ENCODE measurements around the gene EXD3. TPM values are rescaled to one million over a fixed set of nuclear protein-coding genes. Genes with fewer than 3 reads are reported as not detected.

Gene EXD3
- total and polyA plus RNA-seq, 9 donors, result 7.4 to 19.0 (median 11.6) TPM

- H3K36me3 ChIP-seq (ENCODE audit: control insufficient read depth, insufficient read depth, low read length), result no peaks in the 10 kb centered on the region
- no peak overlapping the region for H3K27ac ChIP-seq (ENCODE audit: low read length)
- no peak for DNase-seq
- H3K9me3 ChIP-seq (replicated peaks; ENCODE audit: control insufficient read depth, low read depth, low read length), result no peaks in the 10 kb centered on the region
- WGBS (ENCODE audit: insufficient coverage), result 73% methylated on average over 19 of the region's 22 CpGs
- peaks cover 6% of the 10 kb centered on the region for H3K27me3 ChIP-seq (ENCODE audit: control insufficient read depth, insufficient read depth, low read length)
- peaks cover 56% of the 10 kb centered on the region for H3K4me1 ChIP-seq (ENCODE audit: control insufficient read depth, insufficient read depth, low read length)
- H3K4me3 ChIP-seq (ENCODE audit: low read length), result no peak overlapping the region
Measured at GRCh38 chr9:137319739-137320551, 103.0 kb downstream of the EXD3 start.

- Histone ChIP-seq H3K27ac (ENCODE audit: low read length) (peak overlapping the region; percentile 72), H3K4me1 (ENCODE audit: control insufficient read depth, insufficient read depth, low read length) (peaks cover 61% of the 10 kb centered on the region), H3K9me3 (replicated peaks; ENCODE audit: control insufficient read depth, low read depth, low read length) (no peaks in the 10 kb centered on the region), H3K36me3 (ENCODE audit: control insufficient read depth, insufficient read depth, low read length) (no peaks in the 10 kb centered on the region), H3K4me3 (ENCODE audit: low read length) (no peak overlapping the region), H3K27me3 (ENCODE audit: control insufficient read depth, insufficient read depth, low read length) (peaks cover 8% of the 10 kb centered on the region)
- DNase-seq, result peak; percentile 52
- 57% methylated on average over 26 of the region's 26 CpGs for WGBS (ENCODE audit: insufficient coverage)
Measured at GRCh38 chr9:137319011-137319738, 103.8 kb downstream of the EXD3 start.

GRCh38 chr9:137318602-137319001 is 104.4 kb downstream of the EXD3 start:
- 77% methylated on average over 12 of the region's 18 CpGs for WGBS (ENCODE audit: insufficient coverage)
- H3K4me3 ChIP-seq (ENCODE audit: low read length), result no peak overlapping the region

GRCh38 chr9:137317718-137318511 is 105.0 kb downstream of the EXD3 start:
- WGBS (ENCODE audit: insufficient coverage), result 65% methylated on average over 15 of the region's 24 CpGs
- peaks cover 61% of the 10 kb centered on the region for H3K4me1 ChIP-seq (ENCODE audit: control insufficient read depth, insufficient read depth, low read length)
- H3K36me3 ChIP-seq (ENCODE audit: control insufficient read depth, insufficient read depth, low read length), result no peaks in the 10 kb centered on the region
- H3K27me3 ChIP-seq (ENCODE audit: control insufficient read depth, insufficient read depth, low read length), result peaks cover 8% of the 10 kb centered on the region
- no peak overlapping the region for H3K4me3 ChIP-seq (ENCODE audit: low read length)
- peak overlapping the region; percentile 13 for H3K27ac ChIP-seq (ENCODE audit: low read length)
- H3K9me3 ChIP-seq (replicated peaks; ENCODE audit: control insufficient read depth, low read depth, low read length), result no peaks in the 10 kb centered on the region
- peak; percentile 7 for DNase-seq

More at GRCh38 chr9:137318602-137319001, 104.4 kb downstream of the EXD3 start:
- H3K27me3 ChIP-seq (ENCODE audit: control insufficient read depth, insufficient read depth, low read length), result peaks cover 8% of the 10 kb centered on the region
- peak overlapping the region; percentile 72 for H3K27ac ChIP-seq (ENCODE audit: low read length)
- DNase-seq, result no peak
- H3K4me1 ChIP-seq (ENCODE audit: control insufficient read depth, insufficient read depth, low read length), result peaks cover 61% of the 10 kb centered on the region
- no peaks in the 10 kb centered on the region for H3K9me3 ChIP-seq (replicated peaks; ENCODE audit: control insufficient read depth, low read depth, low read length)
- no peaks in the 10 kb centered on the region for H3K36me3 ChIP-seq (ENCODE audit: control insufficient read depth, insufficient read depth, low read length)

- H3K4me3 ChIP-seq (ENCODE audit: low read length), result no peak overlapping the region
- no peak overlapping the region for H3K27ac ChIP-seq (ENCODE audit: low read length)
- peaks cover 61% of the 10 kb centered on the region for H3K4me1 ChIP-seq (ENCODE audit: control insufficient read depth, insufficient read depth, low read length)
- 80% methylated on average over 18 of the region's 19 CpGs for WGBS (ENCODE audit: insufficient coverage)
- H3K36me3 ChIP-seq (ENCODE audit: control insufficient read depth, insufficient read depth, low read length), result no peaks in the 10 kb centered on the region
- peaks cover 8% of the 10 kb centered on the region for H3K27me3 ChIP-seq (ENCODE audit: control insufficient read depth, insufficient read depth, low read length)
- no peak for DNase-seq
- H3K9me3 ChIP-seq (replicated peaks; ENCODE audit: control insufficient read depth, low read depth, low read length), result no peaks in the 10 kb centered on the region
Measured at GRCh38 chr9:137317021-137317717, 105.8 kb downstream of the EXD3 start.

- Histone ChIP-seq H3K27me3 (ENCODE audit: control insufficient read depth, insufficient read depth, low read length) (peaks cover 8% of the 10 kb centered on the region), H3K4me3 (ENCODE audit: low read length) (peak overlapping the region; percentile 2), H3K4me1 (ENCODE audit: control insufficient read depth, insufficient read depth, low read length) (peaks cover 53% of the 10 kb centered on the region), H3K9me3 (replicated peaks; ENCODE audit: control insufficient read depth, low read depth, low read length) (no peaks in the 10 kb centered on the region), H3K27ac (ENCODE audit: low read length) (peak overlapping the region; percentile 3), H3K36me3 (ENCODE audit: control insufficient read depth, insufficient read depth, low read length) (no peaks in the 10 kb centered on the region)
- DNase-seq, result peak; percentile 70
- 3% methylated on average over 60 of the region's 83 CpGs for WGBS (ENCODE audit: insufficient coverage)
Measured at GRCh38 chr9:137316012-137316981, 106.7 kb downstream of the EXD3 start.

- DNase-seq, result no peak
- H3K4me3 ChIP-seq (ENCODE audit: low read length), result no peak overlapping the region
- no peaks in the 10 kb centered on the region for H3K36me3 ChIP-seq (ENCODE audit: control insufficient read depth, insufficient read depth, low read length)
- peak overlapping the region; percentile 69 for H3K27ac ChIP-seq (ENCODE audit: low read length)
- WGBS (ENCODE audit: insufficient coverage), result 19% methylated on average over 11 of the region's 18 CpGs
- no peaks in the 10 kb centered on the region for H3K9me3 ChIP-seq (replicated peaks; ENCODE audit: control insufficient read depth, low read depth, low read length)
- peaks cover 47% of the 10 kb centered on the region for H3K4me1 ChIP-seq (ENCODE audit: control insufficient read depth, insufficient read depth, low read length)
- peaks cover 8% of the 10 kb centered on the region for H3K27me3 ChIP-seq (ENCODE audit: control insufficient read depth, insufficient read depth, low read length)
Measured at GRCh38 chr9:137315581-137316011, 107.4 kb downstream of the EXD3 start.

GRCh38 chr9:137314561-137315560 is 108.1 kb downstream of the EXD3 start:
- H3K4me1 ChIP-seq (ENCODE audit: control insufficient read depth, insufficient read depth, low read length), result peaks cover 40% of the 10 kb centered on the region

More at GRCh38 chr9:137314561-137315560, 108.1 kb downstream of the EXD3 start:
- Histone ChIP-seq H3K4me3 (ENCODE audit: low read length) (no peak overlapping the region), H3K27ac (ENCODE audit: low read length) (peak overlapping the region; percentile 69), H3K27me3 (ENCODE audit: control insufficient read depth, insufficient read depth, low read length) (peaks cover 8% of the 10 kb centered on the region), H3K9me3 (replicated peaks; ENCODE audit: control insufficient read depth, low read depth, low read length) (no peaks in the 10 kb centered on the region), H3K36me3 (ENCODE audit: control insufficient read depth, insufficient read depth, low read length) (no peaks in the 10 kb centered on the region)
- peak; percentile 16 for DNase-seq
- WGBS (ENCODE audit: insufficient coverage), result 56% methylated on average over 27 of the region's 42 CpGs
